Hepatocyte (in vitro differentiated cells): ENCODE measurements around the gene DYRK1B. TPM values are rescaled to one million over a fixed set of nuclear protein-coding genes. Genes with fewer than 3 reads are reported as not detected.

ENCODE experiments used
- DNase-seq: peaks from one replicate; pipeline ENCODE4 v3.0.0-alpha.2; 2016; ENCODE audit warnings: low spot score
- H2AFZ ChIP-seq: fragments of 200-600 bp; sonication (generic); 2 replicates; pipeline ENCODE4 v1.6.0; 2016; ENCODE audit warnings: antibody characterized with exemption, mild to moderate bottlenecking
- H3K27ac ChIP-seq: fragments of 200-600 bp; sonication (generic); 2 replicates; pipeline ENCODE4 v1.5.1; 2016; ENCODE audit warnings: mild to moderate bottlenecking
- H3K27me3 ChIP-seq: fragments of 200-600 bp; sonication (generic); 2 replicates; pipeline ENCODE4 v1.6.1; 2016
- H3K36me3 ChIP-seq: fragments of 200-600 bp; sonication (generic); replicated peaks from 2 replicates; pipeline ENCODE4 v1.5.1; 2016; ENCODE audit warnings: low read depth; ENCODE audit not compliant: insufficient read depth
- H3K4me1 ChIP-seq: fragments of 200-600 bp; sonication (generic); 2 replicates; pipeline ENCODE4 v1.5.1; 2016; ENCODE audit warnings: mild to moderate bottlenecking, moderate library complexity; ENCODE audit not compliant: insufficient read depth
- H3K4me2 ChIP-seq: fragments of 200-600 bp; sonication (generic); 2 replicates; pipeline ENCODE4 v1.6.0; 2016
- H3K4me3 ChIP-seq: fragments of 200-600 bp; sonication (generic); 2 replicates; pipeline ENCODE4 v1.5.1; 2016; ENCODE audit warnings: mild to moderate bottlenecking
- H3K79me2 ChIP-seq: fragments of 200-600 bp; sonication (generic); 2 replicates; pipeline ENCODE4 v1.6.0; 2017; ENCODE audit warnings: mild to moderate bottlenecking
- H3K9me2 ChIP-seq: fragments of 200-600 bp; sonication (generic); replicated peaks from 2 replicates; pipeline ENCODE4 v1.6.0; 2017; ENCODE audit warnings: mild to moderate bottlenecking; ENCODE audit not compliant: insufficient read depth
- H3K9me3 ChIP-seq: fragments of 200-600 bp; sonication (generic); 2 replicates; pipeline ENCODE4 v1.5.1; 2016; ENCODE audit warnings: low read depth, mild to moderate bottlenecking
- H4K20me1 ChIP-seq: fragments of 200-600 bp; sonication (generic); 2 replicates; pipeline ENCODE4 v1.6.0; 2016; ENCODE audit warnings: mild to moderate bottlenecking; ENCODE audit not compliant: insufficient read depth, poor library complexity, severe bottlenecking
- CTCF ChIP-seq: fragments of 200-600 bp; sonication (generic); IDR thresholded peaks from 2 replicates; pipeline ENCODE4 v1.5.1; 2016; ENCODE audit warnings: antibody characterized with exemption, mild to moderate bottlenecking; ENCODE audit not compliant: poor library complexity
- EZH2 ChIP-seq: fragments of 200-600 bp; sonication (generic); IDR thresholded peaks from 2 replicates; pipeline ENCODE4 v1.6.1; 2016; ENCODE audit warnings: antibody characterized with exemption, mild to moderate bottlenecking, borderline replicate concordance
- EZH2phosphoT487 ChIP-seq: fragments of 200-600 bp; sonication (generic); IDR thresholded peaks from one replicate; pipeline ENCODE4 v1.6.1; 2018; ENCODE audit warnings: antibody characterized with exemption, mild to moderate bottlenecking, low read depth, moderate library complexity; ENCODE audit not compliant: unreplicated experiment, severe bottlenecking
- WGBS: methylation state at CpG from one replicate; pipeline ENCODE4 v1.1.6; 2016; ENCODE audit warnings: low lambda C conversion rate; ENCODE audit errors: missing lambda C conversion rate; 5-methylcytosine and 5-hydroxymethylcytosine counted together
- polyA plus RNA-seq: library from polyadenylated mRNA; unstranded; fragments of >200 nt; fragmentation: Nextera tagmentation; extraction: Ambion mirVana; gene quantifications from 2 replicates; pipeline ENCODE4 v1.2.1, GENCODE V29; 2016
- total RNA-seq: library from RNA; depleted of rRNA; stranded (reverse); fragments of >200 nt; gene quantifications from 2 replicates; pipeline ENCODE4 v1.2.3, GENCODE V29; 2014

DYRK1B gene
- total and polyA plus RNA-seq, 2 experiments from 2014 or later, result 12.2 to 25.7 TPM

DNA sequence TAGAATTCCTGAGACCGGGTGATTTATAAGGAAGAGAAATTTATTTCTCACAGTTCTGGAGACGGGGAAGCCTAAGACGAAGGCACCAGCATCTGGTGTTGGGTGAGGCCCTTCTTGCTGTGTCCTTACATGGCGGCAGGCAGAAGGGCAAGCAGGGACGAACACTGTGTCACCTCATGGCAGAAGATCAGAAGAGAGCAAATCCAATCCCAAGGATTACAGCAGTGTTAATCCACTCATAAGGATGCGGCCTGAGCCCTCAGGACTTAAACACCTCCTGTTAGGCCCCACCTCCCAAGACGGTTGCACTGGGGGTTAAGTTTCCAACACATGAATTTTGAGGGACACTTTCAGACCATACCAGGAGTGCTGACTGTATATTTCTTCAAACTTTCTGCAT is 18.9 kb upstream of the DYRK1B start:
- WGBS, result 94% methylated on average over 7 of the region's 7 CpGs
- Histone ChIP-seq H4K20me1 (no peaks in the 10 kb centered on the region), H3K9me2 (no peaks in the 10 kb centered on the region), H2AFZ (no peak overlapping the region), H3K4me3 (no peak overlapping the region), H3K9me3 (no peaks in the 10 kb centered on the region), H3K27me3 (no peaks in the 10 kb centered on the region), H3K79me2 (no peaks in the 10 kb centered on the region), H3K4me1 (no peaks in the 10 kb centered on the region), H3K36me3 (no peaks in the 10 kb centered on the region), H3K27ac (no peak overlapping the region), H3K4me2 (no peak overlapping the region)
- no peak for DNase-seq
- TF ChIP-seq EZH2 (no peak), EZH2phosphoT487 (no peak)

DNA sequence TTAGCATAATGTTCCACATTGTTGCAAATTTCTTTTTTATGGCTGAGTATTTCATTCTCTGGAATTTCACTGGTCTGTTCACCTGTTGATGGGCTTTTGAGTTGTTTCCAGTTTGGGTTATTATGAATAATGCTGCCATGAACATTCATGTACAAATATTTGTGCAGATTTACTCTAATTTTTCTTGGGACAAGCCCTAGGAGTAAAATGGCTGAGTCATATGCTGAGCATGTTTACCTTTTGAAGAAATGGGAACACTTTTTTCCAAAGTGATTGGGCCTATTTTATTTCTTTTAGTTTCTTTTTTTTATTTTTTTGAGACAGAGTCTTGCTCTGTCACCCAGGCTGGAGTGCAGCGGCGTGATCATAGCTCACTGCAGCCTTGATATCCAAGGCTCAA is 16.9 kb upstream of the DYRK1B start:
- TF ChIP-seq EZH2phosphoT487 (no peak), EZH2 (no peak), CTCF (no peak)
- H3K79me2 ChIP-seq, result peaks cover 1% of the 10 kb centered on the region
- 100% methylated on average over 2 of the region's 2 CpGs for WGBS
- no peak overlapping the region for H3K4me3 ChIP-seq
- H3K9me3 ChIP-seq, result no peaks in the 10 kb centered on the region
- peaks cover 12% of the 10 kb centered on the region for H3K4me1 ChIP-seq
- H3K27me3 ChIP-seq, result no peaks in the 10 kb centered on the region
- no peaks in the 10 kb centered on the region for H3K9me2 ChIP-seq
- no peak for DNase-seq
- H4K20me1 ChIP-seq, result no peaks in the 10 kb centered on the region
- H3K36me3 ChIP-seq, result no peaks in the 10 kb centered on the region
- H3K4me2 ChIP-seq, result no peak overlapping the region
- no peak overlapping the region for H3K27ac ChIP-seq
- no peak overlapping the region for H2AFZ ChIP-seq

- DNase-seq, result no peak
- Histone ChIP-seq H2AFZ (no peak overlapping the region), H4K20me1 (no peaks in the 10 kb centered on the region), H3K4me2 (no peak overlapping the region), H3K9me2 (no peaks in the 10 kb centered on the region), H3K27ac (no peak overlapping the region), H3K27me3 (no peaks in the 10 kb centered on the region), H3K9me3 (no peaks in the 10 kb centered on the region), H3K36me3 (no peaks in the 10 kb centered on the region), H3K4me1 (peaks cover 22% of the 10 kb centered on the region), H3K79me2 (peaks cover 25% of the 10 kb centered on the region), H3K4me3 (no peak overlapping the region)
- TF ChIP-seq EZH2phosphoT487 (no peak), CTCF (no peak)
- 94% methylated on average over 4 of the region's 4 CpGs for WGBS
Measured at GRCh38 chr19:39848392-39848791, 14.4 kb upstream of the DYRK1B start.

GRCh38 chr19:39847525-39847924 is 13.6 kb upstream of the DYRK1B start:
- H3K27ac ChIP-seq, result peak overlapping the region; percentile 93
- peak overlapping the region; percentile 78 for H3K4me2 ChIP-seq
- 76% methylated on average over 6 of the region's 6 CpGs for WGBS
- H3K79me2 ChIP-seq, result peaks cover 34% of the 10 kb centered on the region
- H4K20me1 ChIP-seq, result no peaks in the 10 kb centered on the region
- no peak overlapping the region for H3K4me3 ChIP-seq
- H3K27me3 ChIP-seq, result no peaks in the 10 kb centered on the region
- H3K9me2 ChIP-seq, result no peaks in the 10 kb centered on the region
- TF ChIP-seq CTCF, result no peak
- TF ChIP-seq EZH2, result no peak
- no peak for TF ChIP-seq EZH2phosphoT487
- no peaks in the 10 kb centered on the region for H3K36me3 ChIP-seq
- peaks cover 22% of the 10 kb centered on the region for H3K4me1 ChIP-seq
- no peaks in the 10 kb centered on the region for H3K9me3 ChIP-seq
- peak overlapping the region; percentile 86 for H2AFZ ChIP-seq
- DNase-seq, result no peak
